ENCODE results near the gene SSBP3.

GRCh38 chr1:54400329-54400728, 5.9 kb downstream of the SSBP3 start:
- TF ChIP-seq, protein P1, sequence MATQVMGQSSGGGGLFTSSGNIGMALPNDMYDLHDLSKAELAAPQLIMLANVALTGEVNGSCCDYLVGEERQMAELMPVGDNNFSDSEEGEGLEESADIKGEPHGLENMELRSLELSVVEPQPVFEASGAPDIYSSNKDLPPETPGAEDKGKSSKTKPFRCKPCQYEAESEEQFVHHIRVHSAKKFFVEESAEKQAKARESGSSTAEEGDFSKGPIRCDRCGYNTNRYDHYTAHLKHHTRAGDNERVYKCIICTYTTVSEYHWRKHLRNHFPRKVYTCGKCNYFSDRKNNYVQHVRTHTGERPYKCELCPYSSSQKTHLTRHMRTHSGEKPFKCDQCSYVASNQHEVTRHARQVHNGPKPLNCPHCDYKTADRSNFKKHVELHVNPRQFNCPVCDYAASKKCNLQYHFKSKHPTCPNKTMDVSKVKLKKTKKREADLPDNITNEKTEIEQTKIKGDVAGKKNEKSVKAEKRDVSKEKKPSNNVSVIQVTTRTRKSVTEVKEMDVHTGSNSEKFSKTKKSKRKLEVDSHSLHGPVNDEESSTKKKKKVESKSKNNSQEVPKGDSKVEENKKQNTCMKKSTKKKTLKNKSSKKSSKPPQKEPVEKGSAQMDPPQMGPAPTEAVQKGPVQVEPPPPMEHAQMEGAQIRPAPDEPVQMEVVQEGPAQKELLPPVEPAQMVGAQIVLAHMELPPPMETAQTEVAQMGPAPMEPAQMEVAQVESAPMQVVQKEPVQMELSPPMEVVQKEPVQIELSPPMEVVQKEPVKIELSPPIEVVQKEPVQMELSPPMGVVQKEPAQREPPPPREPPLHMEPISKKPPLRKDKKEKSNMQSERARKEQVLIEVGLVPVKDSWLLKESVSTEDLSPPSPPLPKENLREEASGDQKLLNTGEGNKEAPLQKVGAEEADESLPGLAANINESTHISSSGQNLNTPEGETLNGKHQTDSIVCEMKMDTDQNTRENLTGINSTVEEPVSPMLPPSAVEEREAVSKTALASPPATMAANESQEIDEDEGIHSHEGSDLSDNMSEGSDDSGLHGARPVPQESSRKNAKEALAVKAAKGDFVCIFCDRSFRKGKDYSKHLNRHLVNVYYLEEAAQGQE (IDR thresholded peaks at IDR 0.05; ENCODE audit: low read depth), result no peak
- TF ChIP-seq, protein P2, sequence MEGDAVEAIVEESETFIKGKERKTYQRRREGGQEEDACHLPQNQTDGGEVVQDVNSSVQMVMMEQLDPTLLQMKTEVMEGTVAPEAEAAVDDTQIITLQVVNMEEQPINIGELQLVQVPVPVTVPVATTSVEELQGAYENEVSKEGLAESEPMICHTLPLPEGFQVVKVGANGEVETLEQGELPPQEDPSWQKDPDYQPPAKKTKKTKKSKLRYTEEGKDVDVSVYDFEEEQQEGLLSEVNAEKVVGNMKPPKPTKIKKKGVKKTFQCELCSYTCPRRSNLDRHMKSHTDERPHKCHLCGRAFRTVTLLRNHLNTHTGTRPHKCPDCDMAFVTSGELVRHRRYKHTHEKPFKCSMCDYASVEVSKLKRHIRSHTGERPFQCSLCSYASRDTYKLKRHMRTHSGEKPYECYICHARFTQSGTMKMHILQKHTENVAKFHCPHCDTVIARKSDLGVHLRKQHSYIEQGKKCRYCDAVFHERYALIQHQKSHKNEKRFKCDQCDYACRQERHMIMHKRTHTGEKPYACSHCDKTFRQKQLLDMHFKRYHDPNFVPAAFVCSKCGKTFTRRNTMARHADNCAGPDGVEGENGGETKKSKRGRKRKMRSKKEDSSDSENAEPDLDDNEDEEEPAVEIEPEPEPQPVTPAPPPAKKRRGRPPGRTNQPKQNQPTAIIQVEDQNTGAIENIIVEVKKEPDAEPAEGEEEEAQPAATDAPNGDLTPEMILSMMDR (IDR thresholded peaks at IDR 0.05 in 2 of 3, conservative IDR thresholded peaks at IDR 0.05 in 1 of 3; ENCODE audit: borderline replicate concordance in 1 of 3, insufficient read depth in 1 of 3, low read depth in 2 of 3, low read length in 2 of 3), result no peak
- TF ChIP-seq SRF (IDR thresholded peaks at IDR 0.05; ENCODE audit: low read depth) (no peak), SP1 (IDR thresholded peaks at IDR 0.05; ENCODE audit: low read depth) (no peak), SIN3A (IDR thresholded peaks at IDR 0.05; ENCODE audit: low read depth) (no peak), FOSL1 (IDR thresholded peaks at IDR 0.05; ENCODE audit: low read depth) (no peak), ZNF274 (IDR thresholded peaks at IDR 0.05; ENCODE audit: low read depth, low read length) (no peak), POLR2AphosphoS5 (IDR thresholded peaks at IDR 0.05; ENCODE audit: low read depth, low read length) (no peak), EZH2 (IDR thresholded peaks at IDR 0.05) (no peak)
- TF ChIP-seq, protein P3, sequence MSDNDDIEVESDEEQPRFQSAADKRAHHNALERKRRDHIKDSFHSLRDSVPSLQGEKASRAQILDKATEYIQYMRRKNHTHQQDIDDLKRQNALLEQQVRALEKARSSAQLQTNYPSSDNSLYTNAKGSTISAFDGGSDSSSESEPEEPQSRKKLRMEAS (IDR thresholded peaks at IDR 0.05), result no peak
